Keratinocyte (primary cell): ENCODE data around the gene AMBRA1.

ENCODE experiments used
- EZH2 ChIP-seq: IDR thresholded peaks from one replicate; pipeline ENCODE4 v1.6.1; 2012; ENCODE audit warnings: inconsistent platforms, mild to moderate bottlenecking, low read length, moderate library complexity
- TF ChIP-seq, protein P1 (sequence below), 3 experiments: IDR thresholded peaks in 1 of 3; conservative IDR thresholded peaks in 1 of 3; optimal IDR thresholded peaks in 1 of 3; 2 replicates in 2 of 3; 3 replicates in 1 of 3; pipeline versions ENCODE3 to v1.5.1; 2011; ENCODE audit warnings: low read length in 3 of 3, mild to moderate bottlenecking in 3 of 3, moderate library complexity in 2 of 3, control low read depth in 1 of 3, inconsistent platforms in 1 of 3; ENCODE audit not compliant: insufficient read depth in 2 of 3; ENCODE audit errors: extremely low read depth in 1 of 3

DNA sequence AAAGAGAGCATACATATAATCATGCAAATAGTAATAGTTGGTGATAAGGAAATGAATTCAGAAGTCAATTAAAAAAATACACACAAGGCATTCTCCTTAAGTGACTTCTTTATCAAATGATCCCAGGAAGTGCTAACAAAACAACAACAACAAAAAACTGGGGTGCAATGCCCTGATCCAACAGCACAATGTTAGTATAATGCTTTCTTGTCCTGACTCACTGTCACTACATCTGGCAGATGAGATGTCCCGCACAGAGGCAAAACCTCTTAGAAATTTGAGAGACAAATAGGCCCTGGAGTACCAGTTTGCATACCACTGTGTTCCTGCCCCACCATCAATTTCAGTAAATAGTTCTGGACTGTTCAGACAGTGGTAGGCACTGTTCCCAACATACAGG, 11.0 kb upstream of the AMBRA1 start:
- TF ChIP-seq, protein P1, sequence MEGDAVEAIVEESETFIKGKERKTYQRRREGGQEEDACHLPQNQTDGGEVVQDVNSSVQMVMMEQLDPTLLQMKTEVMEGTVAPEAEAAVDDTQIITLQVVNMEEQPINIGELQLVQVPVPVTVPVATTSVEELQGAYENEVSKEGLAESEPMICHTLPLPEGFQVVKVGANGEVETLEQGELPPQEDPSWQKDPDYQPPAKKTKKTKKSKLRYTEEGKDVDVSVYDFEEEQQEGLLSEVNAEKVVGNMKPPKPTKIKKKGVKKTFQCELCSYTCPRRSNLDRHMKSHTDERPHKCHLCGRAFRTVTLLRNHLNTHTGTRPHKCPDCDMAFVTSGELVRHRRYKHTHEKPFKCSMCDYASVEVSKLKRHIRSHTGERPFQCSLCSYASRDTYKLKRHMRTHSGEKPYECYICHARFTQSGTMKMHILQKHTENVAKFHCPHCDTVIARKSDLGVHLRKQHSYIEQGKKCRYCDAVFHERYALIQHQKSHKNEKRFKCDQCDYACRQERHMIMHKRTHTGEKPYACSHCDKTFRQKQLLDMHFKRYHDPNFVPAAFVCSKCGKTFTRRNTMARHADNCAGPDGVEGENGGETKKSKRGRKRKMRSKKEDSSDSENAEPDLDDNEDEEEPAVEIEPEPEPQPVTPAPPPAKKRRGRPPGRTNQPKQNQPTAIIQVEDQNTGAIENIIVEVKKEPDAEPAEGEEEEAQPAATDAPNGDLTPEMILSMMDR (optimal IDR thresholded peaks at IDR 0.05 in 1 of 3, IDR thresholded peaks at IDR 0.05 in 1 of 3, conservative IDR thresholded peaks at IDR 0.05 in 1 of 3; ENCODE audit: extremely low read depth in 1 of 3, insufficient read depth in 2 of 3, low read length in 3 of 3): no peak
- no peak for TF ChIP-seq EZH2
